Aorta (tissue), 5 donors: ENCODE data around the gene DTNB. TPM values are rescaled to one million over a fixed set of nuclear protein-coding genes. Genes with fewer than 3 reads are reported as not detected.
A peak's percentile ranks its signal among the peaks of the same experiment; 100 is the strongest.

Experiments used
- ATAC-seq: fragments of 200-7000 bp; cut with Tn5 transposase; one replicate; pipeline ENCODE4 v1.9.1; 2022; ENCODE audit warnings: moderate library complexity; ENCODE audit not compliant: low FRiP score
- DNase-seq, 2 donors: peaks; one replicate each; pipeline ENCODE4 v3.0.0-alpha.2; 2020
- H3K27ac ChIP-seq, 2 donors: one replicate each; pipeline ENCODE4 v1.5.1; 2013; ENCODE audit warnings: low read length in 2 of 2, mild to moderate bottlenecking in 2 of 2, moderate library complexity in 2 of 2, control low read depth in 1 of 2, inconsistent platforms in 1 of 2, low read depth in 1 of 2
- H3K27me3 ChIP-seq, 2 donors: one replicate each; pipeline ENCODE4 v1.6.1; 2013; ENCODE audit warnings: control low read depth in 1 of 2, low read length in 1 of 2, mild to moderate bottlenecking in 1 of 2, moderate library complexity in 1 of 2; ENCODE audit not compliant: insufficient read depth in 2 of 2, control insufficient read depth in 1 of 2
- H3K36me3 ChIP-seq, 2 donors: one replicate each; pipeline ENCODE4 v1.6.1; 2013; ENCODE audit warnings: control low read depth in 1 of 2, low read length in 1 of 2, mild to moderate bottlenecking in 1 of 2; ENCODE audit not compliant: insufficient read depth in 2 of 2, control insufficient read depth in 1 of 2
- H3K4me1 ChIP-seq, 2 donors: one replicate each; pipeline ENCODE4 v1.6.1; 2013; ENCODE audit warnings: low read length in 2 of 2, control low read depth in 1 of 2, mild to moderate bottlenecking in 1 of 2, moderate library complexity in 1 of 2; ENCODE audit not compliant: insufficient read depth in 2 of 2, control insufficient read depth in 1 of 2
- H3K4me3 ChIP-seq, 2 donors: one replicate each; pipeline ENCODE4 v1.5.1; 2013; ENCODE audit warnings: low read length in 2 of 2, control low read depth in 1 of 2, mild to moderate bottlenecking in 1 of 2
- H3K9me3 ChIP-seq: one replicate; pipeline ENCODE4 v1.6.1; 2013; ENCODE audit warnings: mild to moderate bottlenecking, low read length; ENCODE audit not compliant: control insufficient read depth
- WGBS, 2 donors: extraction: QIAGEN DNeasy Blood & Tissue Kit; methylation state at CpG; one replicate each; pipeline ENCODE4 v1.1.7; 2013; 5-methylcytosine and 5-hydroxymethylcytosine counted together
- intact Hi-C, 2 donors: fragments of 100-400 bp; cut with DNase I; formaldehyde crosslinking; loops; one replicate each; pipeline versions ENCODE4 v1.14.2 to v1.15.0; 2022
- polyA plus RNA-seq, 2 donors: library from polyadenylated mRNA; stranded (reverse); fragments of 200-250 nt; gene quantifications; one replicate each; pipeline ENCODE4 v1.2.3, GENCODE V29; 2013
- total RNA-seq, 2 donors: library from RNA; stranded (reverse); fragmentation: NEBNext Ultra II Directional; extraction: Animal tissue kit (Norgen Biotek cat#: 25700); gene quantifications; one replicate each; pipeline ENCODE4 v1.2.1, GENCODE V29; 2021
- donor health status: healthy with polysubstance abuse.
- donor health status: Bipolar disorder and iron deficiency.
- donor health status: DM: no; HTN: no; CAD: no.
- donor health status: DM: no; HTN: no; CAD: no.
- donor health status: DM: yes; HTN: yes; CAD: no.

DTNB gene
- total and polyA plus RNA-seq, 4 donors: 14.7 to 33.7 (median 17.1) TPM

DNA sequence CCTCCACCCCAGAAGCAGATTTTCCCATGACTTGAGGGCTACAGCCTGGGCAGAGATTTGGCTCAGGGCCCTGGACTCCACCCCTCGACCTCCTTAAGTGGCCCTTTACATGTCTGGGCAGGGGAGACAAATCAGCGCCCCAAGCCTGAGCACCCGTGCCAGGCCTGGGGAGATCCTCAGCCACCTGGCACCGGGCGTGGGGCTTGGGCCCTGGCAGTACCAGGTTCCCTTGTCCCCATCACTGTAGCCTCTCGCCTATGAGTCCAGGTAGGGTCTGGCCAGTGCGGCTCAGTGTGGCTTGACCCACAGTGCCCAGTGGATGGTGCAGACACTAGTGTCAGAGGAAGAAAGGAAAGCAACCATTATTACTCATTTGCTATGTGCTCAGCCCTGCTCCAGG is 309.6 kb downstream of the DTNB start:
- 92 to 94% methylated on average over 7 of the region's 7 CpGs for WGBS, 2 donors
- H3K4me1 ChIP-seq: no peaks in the 10 kb centered on the region
- intact Hi-C loops: loop anchor here in 1 of 2 donors (5.0 kb wide), 1 partner anchor 159 kb away; no protein-coding TSS in a partner anchor
- H3K27me3 ChIP-seq: no peaks in the 10 kb centered on the region
- H3K4me3 ChIP-seq: no peak overlapping the region
- H3K27ac ChIP-seq: no peak overlapping the region
- ATAC-seq (no peak), DNase-seq (no peak)
- no peaks in the 10 kb centered on the region for H3K9me3 ChIP-seq
- no peaks in the 10 kb centered on the region for H3K36me3 ChIP-seq

- intact Hi-C loops: loop anchor here in 1 of 2 donors (1.0 to 5.0 kb wide), 2 partner anchors 14 to 160 kb away; no protein-coding TSS in a partner anchor
- DNase-seq (peak in 1 of 2 donors; percentile 78), ATAC-seq (peak; percentile 45)
- WGBS, 2 donors: 62 to 68% methylated on average over 21 of the region's 21 CpGs
- Histone ChIP-seq H3K4me3 (peak overlapping the region in 1 of 2 donors; percentile 32), H3K4me1 (no peaks in the 10 kb centered on the region), H3K36me3 (no peaks in the 10 kb centered on the region), H3K27ac (no peak overlapping the region), H3K9me3 (no peaks in the 10 kb centered on the region), H3K27me3 (no peaks in the 10 kb centered on the region)
Observed at GRCh38 chr2:25362434-25363145, 310.8 kb downstream of the DTNB start.

DNA sequence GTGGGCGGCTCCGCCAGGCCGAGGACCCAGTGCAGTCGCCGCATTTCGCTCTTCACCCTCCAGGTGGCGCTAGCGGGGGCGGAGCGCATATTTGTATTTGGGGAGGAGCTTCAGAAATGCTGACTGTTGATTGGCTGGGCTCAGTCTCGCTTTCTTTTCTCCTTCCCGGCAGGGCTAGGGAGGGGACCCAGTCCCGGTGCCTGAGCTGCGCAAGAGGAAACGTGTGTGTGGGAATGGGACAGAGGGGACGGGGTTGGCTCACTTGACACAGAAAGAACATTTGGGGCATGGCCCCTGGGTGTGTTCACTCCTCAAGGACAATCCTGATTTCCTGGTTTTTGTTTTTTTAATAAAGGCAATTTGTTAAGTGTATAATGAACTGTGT is 311.3 kb downstream of the DTNB start:
- no peaks in the 10 kb centered on the region for H3K36me3 ChIP-seq
- intact Hi-C loops: loop anchor here in 1 of 2 donors (1.0 to 5.0 kb wide), 2 partner anchors 14 to 160 kb away; no protein-coding TSS in a partner anchor
- DNase-seq (peak; percentile 93 to 97), ATAC-seq (peak; percentile 98)
- H3K9me3 ChIP-seq: no peaks in the 10 kb centered on the region
- H3K4me1 ChIP-seq: no peaks in the 10 kb centered on the region
- no peaks in the 10 kb centered on the region for H3K27me3 ChIP-seq
- no peak overlapping the region for H3K27ac ChIP-seq
- 0 to 1% methylated on average over 16 of the region's 16 CpGs for WGBS, 2 donors
- H3K4me3 ChIP-seq: peak overlapping the region in 1 of 2 donors; percentile 32

GRCh38 chr2:25361261-25362048 is 311.9 kb downstream of the DTNB start:
- no peak overlapping the region for H3K27ac ChIP-seq
- ATAC-seq: no peak
- no peaks in the 10 kb centered on the region for H3K9me3 ChIP-seq
- H3K4me1 ChIP-seq: no peaks in the 10 kb centered on the region
- H3K36me3 ChIP-seq: no peaks in the 10 kb centered on the region
- intact Hi-C loops: loop anchor here in 1 of 2 donors (1.0 to 5.0 kb wide), 2 partner anchors 15 to 161 kb away; no protein-coding TSS in a partner anchor
- 55 to 57% methylated on average over 34 of the region's 34 CpGs for WGBS, 2 donors
- H3K27me3 ChIP-seq: no peaks in the 10 kb centered on the region
- no peak for DNase-seq
- H3K4me3 ChIP-seq: no peak overlapping the region

DNA sequence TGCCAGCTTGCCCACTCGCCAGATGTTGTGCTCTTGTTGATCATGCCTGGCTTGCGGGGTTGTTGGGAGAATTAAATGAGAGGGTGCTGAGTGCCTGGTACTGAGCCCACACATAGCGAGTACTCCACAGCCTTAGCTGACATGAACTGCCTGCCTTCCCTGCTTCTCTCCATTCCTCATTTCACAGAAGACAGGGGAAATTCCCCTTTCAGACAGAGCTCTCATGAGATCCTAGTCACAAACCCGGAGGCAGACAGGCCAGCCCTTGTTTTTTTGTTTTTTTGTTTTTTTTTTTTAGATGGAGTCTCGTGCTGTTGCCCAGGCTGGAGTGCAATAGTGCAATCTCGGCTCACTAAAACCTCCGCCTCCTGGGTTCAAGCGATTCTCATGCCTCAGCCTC is 314.5 kb downstream of the DTNB start:
- intact Hi-C loops: no loop called here
- no peak for ATAC-seq
- Histone ChIP-seq H3K4me3 (no peak overlapping the region), H3K4me1 (no peaks in the 10 kb centered on the region), H3K27me3 (no peaks in the 10 kb centered on the region), H3K27ac (no peak overlapping the region), H3K9me3 (no peaks in the 10 kb centered on the region), H3K36me3 (no peaks in the 10 kb centered on the region)
- 79 to 81% methylated on average over 8 of the region's 8 CpGs for WGBS, 2 donors
- DNase-seq: no peak

DNA sequence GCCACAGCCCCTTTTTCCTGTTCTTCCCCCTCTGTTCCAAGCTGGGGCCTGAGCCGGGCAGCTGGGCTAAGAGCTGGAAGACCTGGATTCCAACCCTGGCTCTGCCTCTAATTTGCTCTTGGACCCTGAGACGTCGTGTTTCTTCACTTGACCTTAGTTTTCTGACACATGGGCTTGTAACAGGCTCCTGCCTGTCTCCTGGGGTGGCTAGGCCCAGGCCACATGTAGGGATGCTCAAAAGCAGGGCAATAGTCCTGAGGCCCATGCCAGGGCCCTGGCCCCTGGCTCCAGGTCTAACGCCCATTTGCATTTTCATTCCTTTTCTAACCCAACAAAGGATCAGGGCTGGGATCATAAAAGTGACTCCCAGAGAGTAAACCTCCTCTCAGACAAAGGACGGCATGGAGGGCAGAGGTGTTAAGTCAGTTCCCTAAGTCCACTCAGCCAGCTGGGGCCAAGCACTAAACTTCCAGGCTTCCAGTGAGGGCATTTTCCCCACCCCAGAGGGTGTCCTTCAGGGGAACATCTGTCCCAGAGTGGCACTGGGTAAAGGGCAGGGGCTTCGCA is 315.0 kb downstream of the DTNB start:
- H3K9me3 ChIP-seq: no peaks in the 10 kb centered on the region
- no peak for ATAC-seq

DNA sequence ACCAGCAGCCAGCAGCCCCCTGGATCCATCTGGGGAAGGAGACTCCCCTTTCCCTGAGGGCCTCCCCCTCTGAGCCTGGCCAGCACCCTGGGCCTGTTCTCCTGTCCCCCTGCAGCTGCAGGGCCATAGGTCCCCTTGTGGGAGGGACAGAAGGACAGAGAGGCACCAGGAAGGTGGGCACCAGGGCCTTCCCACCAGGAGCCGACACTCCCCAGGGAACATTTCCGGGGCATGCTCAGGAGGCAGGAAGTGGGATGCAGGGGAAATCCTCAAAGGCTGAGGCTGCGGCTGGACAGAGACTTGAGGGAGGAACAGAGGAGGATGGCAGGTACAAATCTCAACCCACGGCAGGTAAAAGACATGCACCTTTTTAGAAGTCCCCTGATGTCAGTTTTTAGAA is 317.3 kb downstream of the DTNB start:
- H3K36me3 ChIP-seq: no peaks in the 10 kb centered on the region
- no peaks in the 10 kb centered on the region for H3K4me1 ChIP-seq
- H3K4me3 ChIP-seq: no peak overlapping the region
- H3K27ac ChIP-seq: no peak overlapping the region
- ATAC-seq (no peak), DNase-seq (no peak)
- 59 to 64% methylated on average over 4 of the region's 4 CpGs for WGBS, 2 donors
- no peaks in the 10 kb centered on the region for H3K9me3 ChIP-seq
- H3K27me3 ChIP-seq: no peaks in the 10 kb centered on the region
- intact Hi-C loops: no loop called here

More for the DNA sequence above, 315.0 kb downstream of the DTNB start:
- H3K36me3 ChIP-seq: no peaks in the 10 kb centered on the region
- H3K4me1 ChIP-seq: no peaks in the 10 kb centered on the region
- intact Hi-C loops: no loop called here
- WGBS, 2 donors: 94 to 95% methylated on average over 6 of the region's 6 CpGs
- no peak overlapping the region for H3K27ac ChIP-seq
- H3K4me3 ChIP-seq: no peak overlapping the region
- no peak for DNase-seq
- no peaks in the 10 kb centered on the region for H3K27me3 ChIP-seq

- H3K27ac ChIP-seq: no peak overlapping the region
- H3K4me3 ChIP-seq: no peak overlapping the region
- ATAC-seq (no peak), DNase-seq (no peak)
- intact Hi-C loops: no loop called here
- no peaks in the 10 kb centered on the region for H3K4me1 ChIP-seq
- no peaks in the 10 kb centered on the region for H3K36me3 ChIP-seq
- H3K27me3 ChIP-seq: no peaks in the 10 kb centered on the region
- no peaks in the 10 kb centered on the region for H3K9me3 ChIP-seq
- WGBS, 2 donors: 85 to 94% methylated on average over 8 of the region's 8 CpGs
Observed at GRCh38 chr2:25355270-25355669, 318.1 kb downstream of the DTNB start.
